IPS-18a (cell line): ENCODE results near the gene RHD.
"Not testable (repeated sequence)": the region's sequence is repeated elsewhere in the genome, so short reads cannot be mapped to it uniquely, and the experiment has no call there.

Experiments
- H3K27ac ChIP-seq: one replicate; pipeline ENCODE4 v1.5.1; 2013; ENCODE audit warnings: low read length
- H3K27me3 ChIP-seq: one replicate; pipeline ENCODE4 v1.6.1; 2013; ENCODE audit warnings: mild to moderate bottlenecking, low read length; ENCODE audit not compliant: control insufficient read depth, insufficient read depth
- H3K36me3 ChIP-seq: one replicate; pipeline ENCODE4 v1.6.1; 2013; ENCODE audit warnings: low read depth, low read length; ENCODE audit not compliant: control insufficient read depth
- H3K4me1 ChIP-seq: one replicate; pipeline ENCODE4 v1.6.1; 2013; ENCODE audit warnings: low read depth, low read length; ENCODE audit not compliant: control insufficient read depth
- H3K4me3 ChIP-seq: one replicate; pipeline ENCODE4 v1.5.1; 2013; ENCODE audit warnings: low read length
- H3K9ac ChIP-seq: one replicate; pipeline ENCODE4 v1.6.1; 2013; ENCODE audit warnings: mild to moderate bottlenecking, low read length, moderate library complexity
- H3K9me3 ChIP-seq: one replicate; pipeline ENCODE4 v1.6.1; 2013; ENCODE audit warnings: low read depth, low read length; ENCODE audit not compliant: control insufficient read depth

The RHD gene

GRCh38 chr1:25266554-25267287, 5.6 kb upstream of the RHD start:
- not testable (repeated sequence) for H3K27ac ChIP-seq, H3K36me3 ChIP-seq, H3K4me3 ChIP-seq, H3K9me3 ChIP-seq, H3K9ac ChIP-seq, H3K27me3 ChIP-seq, H3K4me1 ChIP-seq

- H3K9me3 ChIP-seq, H3K27ac ChIP-seq, H3K4me3 ChIP-seq, H3K4me1 ChIP-seq, H3K27me3 ChIP-seq, H3K36me3 ChIP-seq, H3K9ac ChIP-seq: not testable (repeated sequence)
Measured at GRCh38 chr1:25267288-25268142, 4.8 kb upstream of the RHD start.

DNA sequence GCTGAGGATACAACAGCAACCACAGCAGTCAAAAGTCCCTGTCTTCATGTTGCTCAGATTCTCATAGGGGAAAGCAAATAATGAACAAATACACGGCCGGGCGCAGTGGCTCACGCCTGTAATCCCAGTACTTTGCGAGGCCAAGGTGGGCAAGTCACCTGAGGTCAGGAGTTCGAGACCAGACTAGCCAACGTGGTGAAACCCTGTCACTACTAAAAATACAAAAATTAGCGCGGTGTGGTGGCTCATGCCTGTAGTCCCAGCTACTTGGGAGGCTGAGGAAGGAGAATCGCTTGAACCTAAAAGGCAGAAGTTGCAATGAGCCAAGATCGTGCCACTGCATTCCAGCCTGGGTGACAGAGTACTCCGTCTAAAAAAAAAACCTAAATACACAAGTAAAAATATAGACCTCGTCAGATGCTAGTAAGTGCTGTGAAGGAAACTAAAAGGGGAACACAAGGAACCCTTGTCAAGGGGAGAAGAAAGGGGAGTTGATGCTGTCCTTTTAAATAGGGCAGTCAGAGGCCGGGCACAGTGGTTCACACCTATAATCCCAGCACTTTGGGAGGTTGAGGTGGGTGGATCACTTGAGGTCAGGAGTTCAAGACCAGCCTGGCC, 4.1 kb upstream of the RHD start:
- H3K27ac ChIP-seq, H3K9me3 ChIP-seq, H3K9ac ChIP-seq, H3K27me3 ChIP-seq, H3K36me3 ChIP-seq, H3K4me1 ChIP-seq, H3K4me3 ChIP-seq: not testable (repeated sequence)

DNA sequence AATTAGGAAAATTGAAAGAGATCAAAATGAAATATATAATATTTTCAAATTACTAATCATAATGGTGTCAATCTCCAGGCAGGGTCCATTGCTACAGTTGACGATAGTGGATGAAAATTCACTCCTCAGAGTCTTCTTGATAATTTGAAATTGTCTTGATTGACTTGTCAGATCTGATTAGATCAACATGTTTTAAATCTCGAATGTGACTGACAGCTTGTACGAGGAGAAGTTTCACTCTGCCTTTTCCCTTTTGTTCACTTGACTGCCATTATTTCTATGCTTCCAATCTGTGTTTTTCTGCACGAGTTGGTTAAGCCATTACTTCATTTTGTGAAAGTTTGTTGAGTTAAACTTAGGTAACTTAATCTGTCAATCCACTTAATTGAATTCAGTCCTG, 3.3 kb downstream of the RHD start:
- not testable (repeated sequence) for H3K36me3 ChIP-seq, H3K4me1 ChIP-seq, H3K4me3 ChIP-seq, H3K9ac ChIP-seq, H3K27ac ChIP-seq, H3K9me3 ChIP-seq, H3K27me3 ChIP-seq

DNA sequence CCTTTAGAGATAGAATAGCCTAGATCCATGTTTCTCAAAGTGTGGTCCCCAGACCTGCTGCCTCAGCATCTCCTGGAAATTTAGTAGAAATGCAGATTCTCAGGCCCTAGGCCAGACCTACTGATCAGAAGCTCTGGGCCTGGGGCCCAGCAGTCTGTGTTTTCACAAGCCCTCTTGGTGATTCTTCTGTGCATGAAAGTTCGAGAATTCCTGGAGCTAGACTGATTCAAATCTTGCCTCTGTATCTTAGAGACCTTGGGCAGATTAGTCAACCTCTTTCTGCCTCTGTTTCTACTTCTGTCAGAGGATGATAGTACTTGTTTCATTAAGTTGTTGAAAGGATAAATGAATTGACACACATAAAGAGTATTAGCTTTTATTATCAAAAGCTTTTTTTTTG, 5.0 kb downstream of the RHD start:
- not testable (repeated sequence) for H3K9ac ChIP-seq, H3K27me3 ChIP-seq, H3K4me1 ChIP-seq, H3K9me3 ChIP-seq, H3K27ac ChIP-seq, H3K36me3 ChIP-seq, H3K4me3 ChIP-seq

GRCh38 chr1:25278358-25278757, 6.0 kb downstream of the RHD start:
- not testable (repeated sequence) for H3K9me3 ChIP-seq, H3K27me3 ChIP-seq, H3K36me3 ChIP-seq, H3K4me1 ChIP-seq, H3K4me3 ChIP-seq, H3K27ac ChIP-seq, H3K9ac ChIP-seq

GRCh38 chr1:25278790-25279189, 6.5 kb downstream of the RHD start:
- not testable (repeated sequence) for H3K36me3 ChIP-seq, H3K27ac ChIP-seq, H3K4me1 ChIP-seq, H3K9me3 ChIP-seq, H3K9ac ChIP-seq, H3K4me3 ChIP-seq, H3K27me3 ChIP-seq

DNA sequence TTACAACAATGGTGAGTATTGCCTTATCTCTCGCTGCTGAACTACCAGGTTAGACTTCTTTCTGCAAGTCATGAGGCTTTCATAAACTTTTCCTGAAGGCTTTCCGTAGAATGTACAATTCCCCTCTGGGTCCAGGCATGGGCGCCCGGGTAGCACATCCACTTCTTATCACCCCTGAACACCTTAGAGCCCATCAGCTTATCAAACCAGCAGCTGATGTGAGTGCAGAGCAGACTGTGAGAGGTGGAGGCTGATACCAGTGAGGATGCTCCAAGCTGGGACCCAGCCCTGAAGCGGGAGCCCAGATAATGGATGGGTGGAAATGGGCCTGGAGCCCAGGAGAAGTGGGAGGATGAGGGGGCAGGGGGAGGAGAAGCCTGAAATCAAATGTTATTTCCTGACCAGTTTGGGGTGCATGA, 7.4 kb downstream of the RHD start:
- H3K9me3 ChIP-seq, H3K27ac ChIP-seq, H3K36me3 ChIP-seq, H3K4me3 ChIP-seq, H3K4me1 ChIP-seq, H3K9ac ChIP-seq, H3K27me3 ChIP-seq: not testable (repeated sequence)

GRCh38 chr1:25285862-25286261, 13.6 kb downstream of the RHD start:
- H3K36me3 ChIP-seq, H3K27ac ChIP-seq, H3K4me3 ChIP-seq, H3K9me3 ChIP-seq, H3K27me3 ChIP-seq, H3K4me1 ChIP-seq, H3K9ac ChIP-seq: not testable (repeated sequence)

DNA sequence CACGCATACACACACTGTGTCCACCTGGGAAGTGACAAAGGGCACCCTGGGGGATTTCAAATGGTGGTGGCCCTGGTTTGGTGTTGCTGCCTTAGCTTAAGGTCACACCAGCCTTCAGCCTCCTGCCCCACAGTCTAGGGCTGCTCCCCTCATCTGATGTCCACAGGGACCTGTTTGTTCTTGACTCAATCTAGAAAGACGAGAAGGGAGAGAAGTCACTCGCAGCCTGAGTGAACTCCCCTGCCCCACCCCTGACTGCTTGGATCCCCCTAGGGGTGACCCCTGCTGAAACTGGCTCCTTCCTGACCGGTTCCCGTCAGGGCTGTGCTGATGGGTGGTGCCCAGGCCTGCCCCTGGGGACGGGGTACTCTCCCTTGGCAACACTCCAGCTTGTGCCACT, 14.9 kb downstream of the RHD start:
- H3K9ac ChIP-seq, H3K9me3 ChIP-seq, H3K36me3 ChIP-seq, H3K4me3 ChIP-seq, H3K4me1 ChIP-seq, H3K27me3 ChIP-seq, H3K27ac ChIP-seq: not testable (repeated sequence)

GRCh38 chr1:25288573-25289101, 16.3 kb downstream of the RHD start:
- not testable (repeated sequence) for H3K36me3 ChIP-seq, H3K9me3 ChIP-seq, H3K27ac ChIP-seq, H3K9ac ChIP-seq, H3K4me3 ChIP-seq, H3K27me3 ChIP-seq, H3K4me1 ChIP-seq

- not testable (repeated sequence) for H3K4me3 ChIP-seq, H3K9me3 ChIP-seq, H3K27me3 ChIP-seq, H3K4me1 ChIP-seq, H3K27ac ChIP-seq, H3K9ac ChIP-seq, H3K36me3 ChIP-seq
Measured at GRCh38 chr1:25290043-25290442, 17.7 kb downstream of the RHD start.
